Measurements from ENCODE around the gene FGFR3.

FGFR3 gene

DNA sequence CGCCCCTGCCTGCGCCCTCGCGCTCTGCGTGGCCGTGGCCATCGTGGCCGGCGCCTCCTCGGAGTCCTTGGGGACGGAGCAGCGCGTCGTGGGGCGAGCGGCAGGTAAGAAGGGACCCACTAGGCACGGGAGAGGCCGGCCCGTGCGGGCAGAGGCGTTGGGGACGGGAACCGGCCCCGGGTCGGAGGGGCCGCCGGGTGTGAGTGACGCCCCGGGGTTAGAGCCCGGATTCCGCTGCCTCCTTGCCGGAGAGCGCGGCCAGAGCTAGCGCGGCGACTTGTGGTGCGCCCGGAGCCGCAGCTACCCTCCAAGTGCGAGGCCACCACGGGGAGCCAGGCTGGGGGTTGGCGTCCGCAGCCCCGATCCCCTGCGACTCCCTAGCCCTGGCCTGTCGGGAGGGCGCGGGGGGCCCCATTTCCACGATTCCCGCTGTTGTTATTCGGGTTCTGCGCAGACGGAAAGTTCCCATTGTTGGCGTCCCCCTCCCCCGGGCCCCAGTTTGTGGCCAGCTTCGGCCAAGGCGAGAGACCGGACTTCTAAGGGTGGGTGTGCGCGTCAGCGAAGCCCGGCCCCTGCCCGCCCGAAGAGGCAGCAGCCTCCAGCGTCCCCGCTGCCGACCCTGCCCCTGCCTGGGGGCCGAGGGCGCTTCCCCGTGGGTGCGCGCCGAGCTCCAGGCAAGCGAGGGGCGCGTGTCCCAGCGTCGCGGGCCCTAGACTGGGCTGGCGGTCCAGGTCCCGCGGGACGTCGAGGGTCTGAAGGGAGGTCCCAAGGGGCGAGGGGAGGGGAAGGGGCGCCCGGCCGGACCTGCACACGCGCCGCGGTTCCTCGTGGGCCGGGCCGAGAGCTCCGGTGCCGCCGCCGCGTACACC is 1.1 kb downstream of the FGFR3 start:
- H3K9me3 ChIP-seq (replicated peaks; ENCODE audit: insufficient read depth, low read length) = no peaks in the 10 kb centered on the region
- H3F3A ChIP-seq (ENCODE audit: insufficient read depth, low read length) = no peaks in the 10 kb centered on the region
- no peak for DNase-seq
- H3K36me3 ChIP-seq (replicated peaks; ENCODE audit: insufficient read depth, low read length) = no peaks in the 10 kb centered on the region
- peaks cover 74% of the 10 kb centered on the region for H3K27me3 ChIP-seq (replicated peaks; ENCODE audit: insufficient read depth, low read length)
- peak overlapping the region; percentile 52; the same call in 1 of the 2 replicates for H3K4me2 ChIP-seq (ENCODE audit: low read depth, low read length)
- no peaks in the 10 kb centered on the region for H3K79me2 ChIP-seq (ENCODE audit: low read length)
- H3K4me3 ChIP-seq (ENCODE audit: low read length) = no peak overlapping the region
- H4K20me1 ChIP-seq (ENCODE audit: insufficient read depth, low read length) = no peaks in the 10 kb centered on the region
- H3K9ac ChIP-seq (ENCODE audit: low read length) = no peak overlapping the region
- H3K9me2 ChIP-seq (replicated peaks; ENCODE audit: insufficient read depth, low read length) = no peaks in the 10 kb centered on the region
- H3K27ac ChIP-seq (ENCODE audit: low read length) = no peak overlapping the region
- no peaks in the 10 kb centered on the region for H3K4me1 ChIP-seq (ENCODE audit: low read length)
- H2AFZ ChIP-seq (ENCODE audit: low read length) = no peak overlapping the region
- TF ChIP-seq EZH2 (optimal IDR thresholded peaks at IDR 0.05; ENCODE audit: low read depth, low read length) (no peak), EZH2phosphoT487 (IDR thresholded peaks at IDR 0.05; ENCODE audit: low read length) (no peak)
- TF ChIP-seq, protein P1, sequence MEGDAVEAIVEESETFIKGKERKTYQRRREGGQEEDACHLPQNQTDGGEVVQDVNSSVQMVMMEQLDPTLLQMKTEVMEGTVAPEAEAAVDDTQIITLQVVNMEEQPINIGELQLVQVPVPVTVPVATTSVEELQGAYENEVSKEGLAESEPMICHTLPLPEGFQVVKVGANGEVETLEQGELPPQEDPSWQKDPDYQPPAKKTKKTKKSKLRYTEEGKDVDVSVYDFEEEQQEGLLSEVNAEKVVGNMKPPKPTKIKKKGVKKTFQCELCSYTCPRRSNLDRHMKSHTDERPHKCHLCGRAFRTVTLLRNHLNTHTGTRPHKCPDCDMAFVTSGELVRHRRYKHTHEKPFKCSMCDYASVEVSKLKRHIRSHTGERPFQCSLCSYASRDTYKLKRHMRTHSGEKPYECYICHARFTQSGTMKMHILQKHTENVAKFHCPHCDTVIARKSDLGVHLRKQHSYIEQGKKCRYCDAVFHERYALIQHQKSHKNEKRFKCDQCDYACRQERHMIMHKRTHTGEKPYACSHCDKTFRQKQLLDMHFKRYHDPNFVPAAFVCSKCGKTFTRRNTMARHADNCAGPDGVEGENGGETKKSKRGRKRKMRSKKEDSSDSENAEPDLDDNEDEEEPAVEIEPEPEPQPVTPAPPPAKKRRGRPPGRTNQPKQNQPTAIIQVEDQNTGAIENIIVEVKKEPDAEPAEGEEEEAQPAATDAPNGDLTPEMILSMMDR (IDR thresholded peaks at IDR 0.05; ENCODE audit: low read length) = no peak

DNA sequence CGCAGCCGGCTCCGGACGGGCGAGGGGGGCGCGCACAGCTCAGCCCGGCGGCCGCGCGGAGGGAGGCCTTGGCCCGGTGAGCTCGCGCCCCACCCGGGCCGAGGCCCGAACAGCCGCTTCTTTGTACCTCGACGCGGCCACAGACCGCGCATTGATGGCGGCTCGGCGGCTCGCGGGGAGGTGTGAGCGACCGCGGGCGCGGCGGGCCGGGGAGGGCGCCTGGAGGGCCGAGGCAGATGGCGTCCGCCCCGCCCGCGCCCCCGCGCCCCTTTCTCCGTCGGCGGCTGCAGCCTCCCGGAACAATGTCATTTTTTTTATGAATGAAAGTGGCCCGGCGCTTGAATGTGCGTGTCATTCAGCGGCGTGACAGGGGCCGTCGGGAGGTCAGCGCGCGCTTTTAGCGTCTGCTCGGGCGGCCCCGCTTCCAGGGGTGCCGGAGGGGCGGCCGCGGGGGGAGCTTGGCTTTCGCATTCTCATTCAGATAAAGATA is 1.8 kb downstream of the FGFR3 start:
- H3K4me1 ChIP-seq (ENCODE audit: low read length) = no peaks in the 10 kb centered on the region
- no peaks in the 10 kb centered on the region for H4K20me1 ChIP-seq (ENCODE audit: insufficient read depth, low read length)
- DNase-seq = no peak
- peaks cover 74% of the 10 kb centered on the region for H3K27me3 ChIP-seq (replicated peaks; ENCODE audit: insufficient read depth, low read length)
- no peaks in the 10 kb centered on the region for H3K9me2 ChIP-seq (replicated peaks; ENCODE audit: insufficient read depth, low read length)
- no peaks in the 10 kb centered on the region for H3F3A ChIP-seq (ENCODE audit: insufficient read depth, low read length)
- H3K4me2 ChIP-seq (ENCODE audit: low read depth, low read length) = no peak overlapping the region
- H3K4me3 ChIP-seq (ENCODE audit: low read length) = no peak overlapping the region
- no peak overlapping the region for H3K27ac ChIP-seq (ENCODE audit: low read length)
- H3K9ac ChIP-seq (ENCODE audit: low read length) = no peak overlapping the region
- H2AFZ ChIP-seq (ENCODE audit: low read length) = no peak overlapping the region
- no peaks in the 10 kb centered on the region for H3K36me3 ChIP-seq (replicated peaks; ENCODE audit: insufficient read depth, low read length)
- no peak for TF ChIP-seq EZH2phosphoT487 (IDR thresholded peaks at IDR 0.05; ENCODE audit: low read length)
- TF ChIP-seq EZH2 (optimal IDR thresholded peaks at IDR 0.05; ENCODE audit: low read depth, low read length) = no peak
- TF ChIP-seq, protein P1 (IDR thresholded peaks at IDR 0.05; ENCODE audit: low read length) = no peak
- H3K79me2 ChIP-seq (ENCODE audit: low read length) = no peaks in the 10 kb centered on the region
- H3K9me3 ChIP-seq (replicated peaks; ENCODE audit: insufficient read depth, low read length) = no peaks in the 10 kb centered on the region

DNA sequence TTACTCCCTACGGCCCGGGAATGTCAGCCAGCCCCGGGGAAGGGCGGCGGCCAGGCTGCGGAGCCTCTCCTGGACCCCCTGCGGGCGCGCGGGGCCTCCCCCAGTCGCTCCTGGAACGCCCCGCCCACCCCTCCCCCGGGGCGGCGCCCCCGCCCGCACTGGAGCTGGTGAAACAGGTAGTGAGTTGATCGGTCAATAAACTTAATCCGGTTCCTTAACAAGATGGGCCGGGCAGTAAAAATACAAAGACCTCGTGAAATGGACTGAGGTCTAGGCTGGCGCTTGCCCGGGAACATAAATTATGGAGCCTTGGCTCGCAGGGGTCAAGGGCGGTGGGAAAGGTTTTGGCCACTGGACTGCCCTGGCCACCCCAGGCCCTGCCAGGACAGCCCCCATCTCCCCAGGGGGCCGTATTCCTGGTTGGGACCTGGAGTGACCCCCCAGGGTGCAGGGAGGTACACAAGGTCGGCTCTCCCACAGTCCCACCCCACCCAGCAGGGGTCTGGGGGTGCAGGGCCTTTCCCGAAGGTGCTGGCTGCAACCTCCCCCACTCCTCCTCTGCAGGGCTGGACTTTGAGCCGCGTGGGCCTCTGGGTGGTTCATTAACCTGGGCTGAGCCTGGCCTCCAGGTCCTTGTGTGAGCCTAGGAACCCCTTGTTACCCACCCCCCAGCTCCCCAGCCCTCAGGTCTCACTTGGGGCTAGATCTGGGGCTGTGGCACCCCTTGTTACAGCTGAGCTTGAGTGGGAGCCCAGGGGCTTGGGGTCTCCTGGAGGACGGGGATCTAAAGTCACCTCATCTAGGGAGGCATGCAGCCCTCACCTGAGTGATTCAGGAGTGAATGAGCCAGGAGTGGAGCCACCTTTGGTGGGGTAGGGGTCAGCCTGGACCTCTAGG is 2.5 kb downstream of the FGFR3 start:
- no peaks in the 10 kb centered on the region for H3F3A ChIP-seq (ENCODE audit: insufficient read depth, low read length)
- no peaks in the 10 kb centered on the region for H3K4me1 ChIP-seq (ENCODE audit: low read length)
- H4K20me1 ChIP-seq (ENCODE audit: insufficient read depth, low read length) = no peaks in the 10 kb centered on the region
- H2AFZ ChIP-seq (ENCODE audit: low read length) = no peak overlapping the region
- H3K79me2 ChIP-seq (ENCODE audit: low read length) = no peaks in the 10 kb centered on the region
- no peak for DNase-seq
- H3K4me2 ChIP-seq (ENCODE audit: low read depth, low read length) = no peak overlapping the region
- no peak overlapping the region for H3K4me3 ChIP-seq (ENCODE audit: low read length)
- peaks cover 74% of the 10 kb centered on the region for H3K27me3 ChIP-seq (replicated peaks; ENCODE audit: insufficient read depth, low read length)
- H3K36me3 ChIP-seq (replicated peaks; ENCODE audit: insufficient read depth, low read length) = no peaks in the 10 kb centered on the region
- H3K27ac ChIP-seq (ENCODE audit: low read length) = no peak overlapping the region
- H3K9me2 ChIP-seq (replicated peaks; ENCODE audit: insufficient read depth, low read length) = no peaks in the 10 kb centered on the region
- H3K9me3 ChIP-seq (replicated peaks; ENCODE audit: insufficient read depth, low read length) = no peaks in the 10 kb centered on the region
- H3K9ac ChIP-seq (ENCODE audit: low read length) = no peak overlapping the region
- no peak for TF ChIP-seq EZH2 (optimal IDR thresholded peaks at IDR 0.05; ENCODE audit: low read depth, low read length)
